ENCODE results near the gene FNBP1. TPM values are rescaled to one million over a fixed set of nuclear protein-coding genes. Genes with fewer than 3 reads are reported as not detected.
"Not testable (repeated sequence)": the region's sequence is repeated elsewhere in the genome, so short reads cannot be mapped to it uniquely, and the experiment has no call there.

The FNBP1 gene
- total RNA-seq, 2 experiments from 2014 or later: 206 to 247 TPM

- H3K9me3 Mint-ChIP-seq: peaks cover 7% of the 10 kb centered on the region
- H3K27ac Mint-ChIP-seq: peak overlapping the region; percentile 89
- H3K4me1 Mint-ChIP-seq: peaks cover 75% of the 10 kb centered on the region
- ChIA-PET CTCF (interaction anchor here (1.0 to 1.3 kb wide), 2 partner anchors 12 to 76 kb away, joined by 3 to 4 read pairs; no protein-coding TSS in a partner anchor), POLR2A (no interaction called here)
- no peaks in the 10 kb centered on the region for H3K27me3 Mint-ChIP-seq
- no peak for DNase-seq
- no peak overlapping the region for H3K4me3 Mint-ChIP-seq
- H3K36me3 Mint-ChIP-seq (ENCODE audit: low read depth): peaks cover 86% of the 10 kb centered on the region
These were observed 145.7 kb downstream of the FNBP1 start for GRCh38 chr9:129897263-129897662.

- H3K27me3 Mint-ChIP-seq: no peaks in the 10 kb centered on the region
- peaks cover 7% of the 10 kb centered on the region for H3K9me3 Mint-ChIP-seq
- ChIA-PET POLR2A (interaction anchor here (0.7 to 0.9 kb wide), 2 partner anchors 76 to 148 kb away, joined by 3 to 6 read pairs; partner anchors contain the start of gene FNBP1), CTCF (interaction anchor here (0.6 to 2.1 kb wide), 4 partner anchors 8 to 109 kb away, joined by 3 to 10 read pairs (median 3); no protein-coding TSS in a partner anchor)
- peak overlapping the region; percentile 17 for H3K4me3 Mint-ChIP-seq
- peak overlapping the region; percentile 89 for H3K27ac Mint-ChIP-seq
- peaks cover 87% of the 10 kb centered on the region for H3K36me3 Mint-ChIP-seq (ENCODE audit: low read depth)
- DNase-seq: peak; percentile 60
- peaks cover 84% of the 10 kb centered on the region for H3K4me1 Mint-ChIP-seq
These were observed 147.4 kb downstream of the FNBP1 start for GRCh38 chr9:129895376-129896268.

DNA sequence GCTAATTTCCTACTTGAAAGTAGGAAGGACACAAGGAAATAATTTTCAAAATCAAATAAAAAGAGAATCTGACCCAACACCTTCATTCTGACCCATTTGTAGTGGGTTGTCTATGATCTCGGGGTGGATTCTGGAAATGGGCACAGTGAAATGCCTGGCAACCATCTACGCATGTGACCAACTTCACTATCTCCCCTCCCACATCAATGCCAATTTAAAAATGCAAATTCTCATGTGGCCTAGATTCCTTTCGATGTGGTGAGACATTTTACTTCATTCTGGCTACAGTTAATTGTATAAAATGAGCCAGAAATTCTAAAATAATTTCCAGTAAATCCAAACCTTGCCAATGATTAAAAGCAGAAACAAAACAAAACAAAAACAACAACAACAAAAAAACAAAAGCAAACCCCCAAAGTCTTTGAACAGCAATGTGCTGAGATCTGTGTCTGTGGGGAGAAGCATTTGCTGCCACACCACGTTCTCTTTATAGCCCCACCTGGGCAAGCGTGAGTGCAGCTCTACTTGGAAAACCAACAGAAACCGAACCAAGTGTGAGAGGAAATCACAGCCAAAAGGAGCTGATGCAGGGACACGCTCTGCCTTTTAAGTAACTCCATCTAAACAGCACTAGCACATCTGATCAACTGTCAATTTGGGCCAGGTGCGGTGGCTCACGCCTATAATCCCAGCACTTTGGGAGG is 148.7 kb downstream of the FNBP1 start:
- ChIA-PET POLR2A (no interaction called here), CTCF (interaction anchor here (0.8 to 2.1 kb wide), 5 partner anchors 10 to 214 kb away, joined by 3 to 10 read pairs (median 3); no protein-coding TSS in a partner anchor)
- Mint-ChIP-seq H3K27ac (peak overlapping the region; percentile 89), H3K27me3 (no peaks in the 10 kb centered on the region), H3K4me1 (peaks cover 88% of the 10 kb centered on the region), H3K36me3 (ENCODE audit: low read depth) (peaks cover 86% of the 10 kb centered on the region), H3K4me3 (peak overlapping the region; percentile 26), H3K9me3 (peaks cover 7% of the 10 kb centered on the region)
- peak; percentile 61 for DNase-seq

GRCh38 chr9:129891569-129891968 is 151.4 kb downstream of the FNBP1 start:
- ChIA-PET POLR2A (interaction anchor here (0.6 kb wide), 1 partner anchor 147 kb away, joined by 4 read pairs; no protein-coding TSS in a partner anchor), CTCF (interaction anchor here (0.6 to 2.0 kb wide), 4 partner anchors 22 to 135 kb away, joined by 3 to 9 read pairs (median 3); no protein-coding TSS in a partner anchor)
- Mint-ChIP-seq H3K4me1 (peaks cover 95% of the 10 kb centered on the region), H3K27ac (peak overlapping the region; percentile 98), H3K27me3 (no peaks in the 10 kb centered on the region), H3K9me3 (no peaks in the 10 kb centered on the region), H3K36me3 (ENCODE audit: low read depth) (peaks cover 85% of the 10 kb centered on the region), H3K4me3 (peak overlapping the region; percentile 83)
- DNase-seq: peak; percentile 36

- peak overlapping the region; percentile 83 for H3K4me3 Mint-ChIP-seq
- POLR2A ChIA-PET: not testable (repeated sequence)
These were observed 152.2 kb downstream of the FNBP1 start for GRCh38 chr9:129890718-129891299.

DNA sequence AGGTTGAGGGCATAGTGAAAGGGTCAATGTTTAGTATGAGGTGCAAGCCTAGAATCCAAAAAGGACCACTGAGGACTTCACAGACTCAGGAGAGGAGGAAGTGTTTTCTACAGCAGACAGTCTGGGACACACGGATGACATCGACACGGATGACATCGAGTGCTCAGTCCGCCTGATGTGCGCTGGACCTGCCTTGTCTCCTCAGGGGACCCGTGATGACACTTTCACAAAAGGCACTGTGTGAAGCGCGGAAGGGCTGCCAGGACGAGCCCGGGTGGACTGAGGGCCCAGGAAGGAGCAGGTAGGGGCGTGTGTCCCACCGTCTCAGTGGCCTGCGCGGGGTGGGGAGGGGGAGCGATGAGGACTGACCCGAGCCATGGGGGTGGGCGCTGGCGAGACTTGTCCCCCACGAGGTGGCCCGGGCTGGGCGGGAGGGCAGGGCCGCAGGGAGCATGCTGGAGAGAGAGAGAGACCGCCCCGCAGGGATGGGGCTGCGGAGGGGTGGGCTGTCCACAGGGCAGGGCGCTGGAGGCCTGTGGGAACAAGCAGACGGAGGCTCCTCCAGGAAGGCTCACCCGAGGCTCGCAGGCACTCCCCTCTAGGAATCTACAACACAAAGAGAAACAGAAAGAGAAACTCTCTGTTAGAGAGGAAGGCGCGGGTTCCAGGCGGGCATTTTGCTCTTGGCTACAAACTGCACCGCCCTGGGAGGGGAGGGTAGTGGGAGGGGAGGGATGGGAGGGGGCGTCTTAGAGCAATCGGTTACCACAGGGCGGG is 152.9 kb downstream of the FNBP1 start:
- peaks cover 88% of the 10 kb centered on the region for H3K4me1 Mint-ChIP-seq
- peak; percentile 92 for DNase-seq
- H3K27me3 Mint-ChIP-seq: no peaks in the 10 kb centered on the region
- H3K36me3 Mint-ChIP-seq (ENCODE audit: low read depth): peaks cover 77% of the 10 kb centered on the region
- peak overlapping the region; percentile 83 for H3K4me3 Mint-ChIP-seq
- CTCF ChIA-PET: interaction anchor here (0.7 to 2.0 kb wide), 3 partner anchors 21 to 204 kb away, joined by 3 to 9 read pairs (median 4); no protein-coding TSS in a partner anchor
- H3K9me3 Mint-ChIP-seq: no peaks in the 10 kb centered on the region
- peak overlapping the region; percentile 98 for H3K27ac Mint-ChIP-seq
- POLR2A ChIA-PET: interaction anchor here (0.7 kb wide), 1 partner anchor 169 kb away, joined by 9 read pairs; no protein-coding TSS in a partner anchor

More at GRCh38 chr9:129890718-129891299, 152.2 kb downstream of the FNBP1 start:
- not testable (repeated sequence) for H3K27me3 Mint-ChIP-seq, DNase-seq, H3K9me3 Mint-ChIP-seq
- H3K27ac Mint-ChIP-seq: peak overlapping the region; percentile 98
- CTCF ChIA-PET: interaction anchor here (0.6 to 2.0 kb wide), 4 partner anchors 22 to 136 kb away, joined by 3 to 9 read pairs (median 3); partner anchors contain the start of genes C9orf78 and USP20
- H3K36me3 Mint-ChIP-seq (ENCODE audit: low read depth): peaks cover 79% of the 10 kb centered on the region
- H3K4me1 Mint-ChIP-seq: peaks cover 92% of the 10 kb centered on the region

DNA sequence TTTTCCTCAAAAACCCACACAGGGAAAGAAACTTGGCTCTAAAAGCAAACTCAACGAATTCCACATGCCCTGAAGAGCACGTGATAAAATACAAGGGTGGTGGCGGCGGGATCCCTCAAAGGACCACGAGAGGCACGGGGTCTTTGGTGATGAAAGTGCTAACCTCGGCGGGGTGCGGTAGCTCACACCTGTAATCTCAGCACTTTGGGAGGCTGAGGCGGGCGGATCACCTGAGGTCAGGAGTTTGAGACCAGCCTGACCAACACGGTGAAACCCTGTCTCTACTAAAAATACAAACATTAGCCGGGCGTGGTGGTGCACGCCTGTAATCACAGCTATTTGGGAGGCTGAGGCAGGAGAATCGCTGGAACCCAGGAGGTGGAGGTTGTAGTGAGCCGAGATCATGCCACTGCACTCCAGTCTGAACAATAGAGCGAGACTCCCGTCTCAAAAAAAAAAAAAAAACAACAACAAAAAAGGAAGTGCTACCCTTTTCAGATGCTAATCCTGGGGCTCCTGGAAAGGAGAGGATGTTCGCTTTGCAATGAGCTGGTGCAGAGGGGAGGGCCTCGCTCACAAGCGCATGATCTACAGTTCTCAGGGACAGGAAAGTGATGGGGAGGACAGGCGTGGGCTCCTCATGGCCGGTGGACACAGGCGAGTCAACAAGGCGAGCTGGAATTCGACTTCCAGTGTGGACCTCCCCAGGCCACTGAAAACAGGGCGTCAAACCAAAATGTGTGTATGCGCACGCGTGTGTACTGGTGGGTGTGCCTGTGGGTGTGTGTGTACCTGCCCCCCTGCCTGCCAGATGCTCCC is 153.7 kb downstream of the FNBP1 start:
- peak; percentile 46 for DNase-seq
- Mint-ChIP-seq H3K4me1 (peaks cover 84% of the 10 kb centered on the region), H3K4me3 (peak overlapping the region; percentile 83), H3K27ac (peak overlapping the region; percentile 98), H3K9me3 (no peaks in the 10 kb centered on the region), H3K36me3 (ENCODE audit: low read depth) (peaks cover 77% of the 10 kb centered on the region), H3K27me3 (no peaks in the 10 kb centered on the region)
- ChIA-PET POLR2A (interaction anchor here (0.6 to 0.9 kb wide), 3 partner anchors 152 to 197 kb away, joined by 3 to 9 read pairs (median 9); no protein-coding TSS in a partner anchor), CTCF (interaction anchor here (0.7 to 2.2 kb wide), 8 partner anchors 21 to 204 kb away, joined by 3 to 10 read pairs (median 4); partner anchors contain the start of gene GPR107)

GRCh38 chr9:129888293-129889121 is 154.5 kb downstream of the FNBP1 start:
- H3K27ac Mint-ChIP-seq: peak overlapping the region; percentile 98
- peak overlapping the region; percentile 83 for H3K4me3 Mint-ChIP-seq
- no peaks in the 10 kb centered on the region for H3K9me3 Mint-ChIP-seq
- H3K27me3 Mint-ChIP-seq: no peaks in the 10 kb centered on the region
- ChIA-PET POLR2A (interaction anchor here (0.6 to 0.9 kb wide), 2 partner anchors 153 to 197 kb away, joined by 3 to 9 read pairs; no protein-coding TSS in a partner anchor), CTCF (interaction anchor here (0.8 to 2.2 kb wide), 8 partner anchors 18 to 165 kb away, joined by 3 to 10 read pairs (median 4); partner anchors contain the start of gene GPR107)
- peaks cover 76% of the 10 kb centered on the region for H3K36me3 Mint-ChIP-seq (ENCODE audit: low read depth)
- H3K4me1 Mint-ChIP-seq: peaks cover 86% of the 10 kb centered on the region
- peak; percentile 96 for DNase-seq

- Mint-ChIP-seq H3K27ac (peak overlapping the region; percentile 98), H3K9me3 (no peaks in the 10 kb centered on the region), H3K27me3 (no peaks in the 10 kb centered on the region), H3K36me3 (ENCODE audit: low read depth) (peaks cover 71% of the 10 kb centered on the region), H3K4me3 (peak overlapping the region; percentile 83), H3K4me1 (peaks cover 82% of the 10 kb centered on the region)
- peak; percentile 74 for DNase-seq
- ChIA-PET CTCF (interaction anchor here (0.7 to 2.2 kb wide), 22 partner anchors 12 to 172 kb away, joined by 3 to 10 read pairs (median 4); partner anchors contain the start of genes FNBP1 and GPR107), POLR2A (interaction anchor here (0.6 to 0.9 kb wide), 2 partner anchors 19 to 22 kb away, joined by 3 read pairs; no protein-coding TSS in a partner anchor)
These were observed 155.4 kb downstream of the FNBP1 start for GRCh38 chr9:129887334-129888292.

Measured in activated CD4-positive, alpha-beta T cell treated with anti-CD3 and anti-CD28 coated beads, Interleukin-2, amount 10 ng/mL, durations not matched to agents 7 days and 5 days (primary cell).